K562 (cell line): Measurements from ENCODE around the gene TTLL11. TPM values are rescaled to one million over a fixed set of nuclear protein-coding genes. Genes with fewer than 3 reads are reported as not detected.

Source experiments
- ATAC-seq: fragments of 200-7000 bp; cut with Tn5 transposase; 3 replicates; pipeline ENCODE4 v1.9.1; 2020; ENCODE audit warnings: moderate library complexity
- BruUV-seq: library from RNA; stranded (reverse); fragments of 400-500 nt; replicated peaks from 2 replicates; lab custom pipeline; 2021; lab: Mats Ljungman, UMichigan
- CTCF ChIA-PET: fragments of 300-600 bp; formaldehyde crosslinking; extraction: SDS; loops from one replicate; lab custom pipeline; 2021; ENCODE audit warnings: low intra/inter-chr PET ratio; lab: Yijun Ruan, JAX
- POLR2A ChIA-PET: fragments of 300-600, 350-650 bp; sonication (Branson Sonifier 250); formaldehyde crosslinking; extraction: SDS; loops from one replicate; lab custom pipeline; 2021; ENCODE audit warnings: antibody characterized with exemption, inconsistent platforms; lab: Yijun Ruan, JAX
- DNase-seq, 4 experiments: peaks; one replicate each; pipeline versions ENCODE4 v3.0.0 to v3.0.0-alpha.2; 2011 to 2018; ENCODE audit warnings: low spot score in 3 of 4, mixed read lengths in 3 of 4; ENCODE audit errors: extremely low read depth in 1 of 4
- FAIRE-seq: peaks from 2 replicates; lab custom pipeline; 2011; peaks lifted over from hg19 to GRCh38; lab: Jason Lieb, UNC
- H2AFZ ChIP-seq: 2 replicates; pipeline ENCODE4 v1.6.0; 2011; ENCODE audit warnings: low read depth, low read length, control low read depth, inconsistent platforms
- H3K27ac ChIP-seq: fragments of 200-600 bp; 3 replicates; pipeline ENCODE4 v1.8.0; 2011; ENCODE audit warnings: low read depth, mild to moderate bottlenecking, control low read depth, inconsistent platforms, low read length, moderate library complexity, mixed read lengths; ENCODE audit errors: extremely low read depth
- H3K27me3 ChIP-seq, 2 experiments: fragments of 300-600 bp in 1 of 2; 2 replicates in 1 of 2; 3 replicates in 1 of 2; pipeline versions ENCODE4 v1.6.0 to v1.8.0; 2011; ENCODE audit warnings: inconsistent platforms in 2 of 2, low read length in 2 of 2, mild to moderate bottlenecking in 1 of 2, mixed read lengths in 1 of 2, moderate library complexity in 1 of 2; ENCODE audit not compliant: control insufficient read depth in 2 of 2, insufficient read depth in 2 of 2
- H3K36me3 ChIP-seq: fragments of 300-600 bp; 3 replicates; pipeline ENCODE4 v1.8.0; 2011; ENCODE audit warnings: mild to moderate bottlenecking, low read length, inconsistent platforms; ENCODE audit not compliant: control insufficient read depth, insufficient read depth
- H3K4me1 ChIP-seq, 2 experiments: fragments of 200-600 bp in 1 of 2; replicated peaks in 1 of 2; 2 replicates in 1 of 2; 3 replicates in 1 of 2; pipeline versions ENCODE4 v1.5.1 to v1.8.0; 2011; ENCODE audit warnings: inconsistent platforms in 2 of 2, low read length in 2 of 2, mild to moderate bottlenecking in 1 of 2, mixed read lengths in 1 of 2, moderate library complexity in 1 of 2; ENCODE audit not compliant: control insufficient read depth in 2 of 2, insufficient read depth in 2 of 2
- H3K4me2 ChIP-seq: 2 replicates; pipeline ENCODE4 v1.6.1; 2011; ENCODE audit warnings: low read length, control low read depth, inconsistent platforms, mixed read lengths; ENCODE audit not compliant: insufficient read depth
- H3K4me3 ChIP-seq: fragments of 200-600 bp; sonication (generic), shearing (Covaris generic); 2 replicates; pipeline ENCODE4 v1.5.1; 2016; ENCODE audit warnings: control low read depth, inconsistent platforms
- H3K79me2 ChIP-seq: fragments of 200-600 bp; 3 replicates; pipeline ENCODE4 v1.8.0; 2011; ENCODE audit warnings: low read length, inconsistent platforms; ENCODE audit not compliant: control insufficient read depth, insufficient read depth
- H3K9ac ChIP-seq, 2 experiments: 2 replicates each; pipeline versions ENCODE4 v1.6.0 to v1.6.1; 2011; ENCODE audit warnings: low read depth in 2 of 2, low read length in 2 of 2, control low read depth in 1 of 2, inconsistent platforms in 1 of 2, mild to moderate bottlenecking in 1 of 2, mixed read lengths in 1 of 2; ENCODE audit not compliant: insufficient read depth in 1 of 2
- H3K9me1 ChIP-seq: one replicate; pipeline ENCODE4 v1.6.0; 2011; ENCODE audit warnings: inconsistent platforms, mild to moderate bottlenecking, low read length, moderate library complexity; ENCODE audit not compliant: control insufficient read depth, insufficient read depth
- H3K9me3 ChIP-seq: replicated peaks from 2 replicates; pipeline ENCODE4 v1.5.1; 2011; ENCODE audit warnings: low read depth, low read length, inconsistent platforms; ENCODE audit not compliant: control insufficient read depth, insufficient read depth
- H4K20me1 ChIP-seq: replicated peaks from 2 replicates; pipeline ENCODE4 v1.6.1; 2011; ENCODE audit warnings: low read length, inconsistent platforms, mixed read lengths; ENCODE audit not compliant: control insufficient read depth, insufficient read depth
- BRCA1 ChIP-seq, 2 experiments: fragments of 450-650 bp in 1 of 2; sonication (generic) in 1 of 2; formaldehyde crosslinking in 1 of 2; IDR thresholded peaks; 2 replicates each; pipeline versions ENCODE4 v1.5.0 to v1.6.1; 2017 to 2020; ENCODE audit warnings: mild to moderate bottlenecking in 1 of 2, missing genetic modification reagents in 1 of 2
- E2F3 ChIP-seq: fragments of 250-450 bp; sonication (Bioruptor Pico); IDR thresholded peaks from 2 replicates; pipeline ENCODE4 v1.4.0; 2020; ENCODE audit warnings: mild to moderate bottlenecking
- ELF2 ChIP-seq: fragments of 250-450 bp; sonication (Bioruptor Pico); IDR thresholded peaks from 2 replicates; pipeline ENCODE4 v1.5.0; 2021; ENCODE audit warnings: mild to moderate bottlenecking
- FIP1L1 ChIP-seq: fragments of 200-400 bp; formaldehyde crosslinking; IDR thresholded peaks from 2 replicates; pipeline ENCODE4 v1.6.1; 2018; ENCODE audit warnings: mild to moderate bottlenecking, low read depth, low read length; ENCODE audit not compliant: poor library complexity, severe bottlenecking
- MBD2 ChIP-seq: sonication (generic); IDR thresholded peaks from 2 replicates; pipeline ENCODE4 v1.6.1; 2016; ENCODE audit warnings: low read depth, borderline replicate concordance
- MTA1 ChIP-seq: fragments of 450-650 bp; IDR thresholded peaks from 2 replicates; pipeline ENCODE4 v1.6.1; 2017; ENCODE audit warnings: borderline replicate concordance
- POU5F1 ChIP-seq: fragments of 150-350 bp; IDR thresholded peaks from 2 replicates; pipeline ENCODE4 v1.6.1; 2014; ENCODE audit warnings: borderline replicate concordance, low read length, low read depth, mild to moderate bottlenecking; ENCODE audit not compliant: partially characterized antibody
- PYGO2 ChIP-seq: fragments of 450-650 bp; IDR thresholded peaks from 2 replicates; pipeline ENCODE4 v1.6.1; 2016; ENCODE audit warnings: mild to moderate bottlenecking, missing genetic modification characterization, moderate library complexity, missing compliant biosample characterization
- TBL1XR1 ChIP-seq, 2 experiments: IDR thresholded peaks; 2 replicates each; pipeline ENCODE4 v1.6.1; 2012; ENCODE audit warnings: improper control_type of control experiment in 2 of 2, low read length in 2 of 2, mild to moderate bottlenecking in 1 of 2
- XRCC3 ChIP-seq: fragments of 450-650 bp; IDR thresholded peaks from 2 replicates; pipeline ENCODE4 v1.6.1; 2017; ENCODE audit warnings: mild to moderate bottlenecking, moderate library complexity
- ZBTB2 ChIP-seq: fragments of 450-650 bp; IDR thresholded peaks from 2 replicates; pipeline ENCODE4 v1.6.1; 2016; ENCODE audit warnings: antibody characterized with exemption
- ZFP1 ChIP-seq: fragments of 450-650 bp; formaldehyde crosslinking; IDR thresholded peaks from 2 replicates; pipeline ENCODE4 v1.4.0; 2020; ENCODE audit warnings: mild to moderate bottlenecking, mixed read lengths
- ZNF239 ChIP-seq: fragments of 250-450 bp; sonication (Bioruptor Pico); IDR thresholded peaks from 2 replicates; pipeline ENCODE4 v1.4.0; 2020; ENCODE audit warnings: mild to moderate bottlenecking
- ZNF778 ChIP-seq: fragments of 450-650 bp; formaldehyde crosslinking; IDR thresholded peaks from 2 replicates; pipeline ENCODE4 v1.4.0; 2020; ENCODE audit warnings: mild to moderate bottlenecking, moderate library complexity
- ZSCAN29 ChIP-seq: fragments of 450-650 bp; IDR thresholded peaks from 2 replicates; pipeline ENCODE4 v1.6.1; 2017
- WGBS: fragments of 100-300 bp; shearing (Covaris generic); methylation state at CpG from one replicate; pipeline ENCODE4 v1.1.6; 2016; ENCODE audit warnings: low coverage, mixed read lengths; ENCODE audit not compliant: insufficient coverage; ENCODE audit errors: missing lambda C conversion rate; 5-methylcytosine and 5-hydroxymethylcytosine counted together
- in situ Hi-C: fragments of 300-500 bp; cut with MboI; formaldehyde crosslinking; loops from 4 replicates; pipeline ENCODE4 v1.15.0; 2018; ENCODE audit warnings: inconsistent platforms, mixed read lengths
- intact Hi-C: fragments of 100-400 bp; cut with micrococcal nuclease; formaldehyde crosslinking; loops from 2 replicates; pipeline ENCODE4 v1.14.2; 2022
- polyA plus RNA-seq, 8 experiments: library from polyadenylated mRNA; depleted of rRNA in 4 of 8; stranded (reverse) in 5 of 8; unstranded in 3 of 8; fragments of >200 nt; fragmentation: Nextera tagmentation in 2 of 8; fragmentation: Illumina TruSeq in 1 of 8; extraction: Ambion mirVana in 2 of 8; extraction: Trizol in 1 of 8; gene quantifications; 2 replicates each; pipeline versions ENCODE4 v1.2.1 to v1.2.3, GENCODE V29; 2011 to 2014; ENCODE audit warnings: inconsistent platforms in 1 of 8, missing spikeins in 1 of 8
- total RNA-seq, 7 experiments: library from RNA; depleted of rRNA in 6 of 7; stranded (reverse); fragments of >200 nt in 6 of 7; fragmentation: Illumina TruSeq in 2 of 7; extraction: Trizol in 2 of 7; gene quantifications; 2 replicates each; pipeline versions ENCODE4 v1.2.1 to v1.2.3, GENCODE V29; 2011 to 2021; ENCODE audit warnings: low replicate concordance in 1 of 7

Gene TTLL11
- total and polyA plus RNA-seq, 9 of the 15 experiments (the other 6 are each of a cell fraction or from before 2014, with no cell fraction given), result 0.83 to 4.4 (median 2.7) TPM

DNA sequence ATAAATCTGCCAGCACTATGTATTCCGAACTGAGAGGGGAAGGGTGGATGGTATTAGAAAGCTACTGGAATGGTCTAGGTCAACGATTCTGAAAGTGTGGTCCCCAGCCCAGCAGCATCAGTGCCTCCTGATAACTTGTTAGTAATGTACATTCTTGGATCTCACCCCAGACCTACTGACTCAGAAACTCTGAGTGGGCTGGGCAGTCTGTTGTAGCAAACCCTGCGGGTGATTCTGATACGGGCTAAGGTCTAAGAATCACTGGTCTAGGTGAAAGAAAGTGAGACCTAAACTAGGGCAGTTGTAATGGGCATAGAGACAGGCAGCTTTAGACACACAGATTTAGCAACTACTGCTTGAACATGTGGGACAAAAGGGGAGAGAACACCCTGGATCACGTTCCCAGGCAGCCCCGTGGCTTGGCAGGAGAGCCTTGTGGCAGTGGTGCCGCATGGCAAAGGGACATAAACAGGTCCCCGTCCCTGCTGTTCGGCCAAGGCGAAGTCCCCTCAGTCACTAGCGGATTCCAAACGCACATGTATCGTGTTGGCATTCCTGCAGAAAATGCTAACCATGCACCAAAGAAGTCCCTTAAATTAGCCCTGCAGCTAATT is 216.3 kb downstream of the TTLL11 start:
- H3K27me3 ChIP-seq, result peaks cover 32 to 54% of the 10 kb centered on the region in 2 experiments
- in situ Hi-C loops (no loop called here), intact Hi-C loops (no loop called here)
- POLR2A ChIA-PET, result no interaction called here
- no peak overlapping the region for H3K27ac ChIP-seq
- H3K4me1 ChIP-seq, result no peaks in the 10 kb centered on the region
- ATAC-seq (no peak), FAIRE-seq (no peak), DNase-seq (no peak)
- H3K9me3 ChIP-seq, result no peaks in the 10 kb centered on the region
- H3K9ac ChIP-seq, result no peak overlapping the region
- TF ChIP-seq ZNF239 (CRISPR knock-in tag) (no peak), ZNF778 (CRISPR knock-in tag) (no peak), ZFP1 (CRISPR knock-in tag) (no peak), FIP1L1 (no peak), XRCC3 (no peak), ZBTB2 (no peak), POU5F1 (no peak), PYGO2 (tag) (no peak), ELF2 (CRISPR knock-in tag) (no peak), BRCA1 (IDR thresholded peaks at IDR 0.05) (no peak), BRCA1 (CRISPR knock-in tag; IDR thresholded peaks at IDR 0.05) (no peak), MTA1 (no peak), E2F3 (CRISPR knock-in tag) (no peak), MBD2 (no peak), ZSCAN29 (no peak), TBL1XR1 (IDR thresholded peaks at IDR 0.05; ENCODE audit: low read length in 2 of 2) (no peak)
- H3K36me3 ChIP-seq, result no peaks in the 10 kb centered on the region
- H2AFZ ChIP-seq, result no peak overlapping the region
- H3K9me1 ChIP-seq, result no peaks in the 10 kb centered on the region
- CTCF ChIA-PET, result no interaction called here
- no peak overlapping the region for H3K4me3 ChIP-seq
- H3K79me2 ChIP-seq, result no peaks in the 10 kb centered on the region
- no peaks in the 10 kb centered on the region for H4K20me1 ChIP-seq
- 0% methylated on average over 8 of the region's 13 CpGs for WGBS
- no TSS peak for BruUV-seq
- H3K4me2 ChIP-seq, result no peak overlapping the region
